GM18867 (cell line): ENCODE results near the gene CDK13.

Experiments
- ATAC-seq: cut with Tn5 transposase; IDR thresholded peaks from one replicate; pipeline ENCODE4 v1.9.1; 2021; ENCODE audit warnings: mild to moderate bottlenecking, moderate library complexity; ENCODE audit not compliant: unreplicated experiment

The CDK13 gene

GRCh38 chr7:39948956-39949928 lies 814 bp upstream of the CDK13 start:
- peak; percentile 71 for ATAC-seq

DNA sequence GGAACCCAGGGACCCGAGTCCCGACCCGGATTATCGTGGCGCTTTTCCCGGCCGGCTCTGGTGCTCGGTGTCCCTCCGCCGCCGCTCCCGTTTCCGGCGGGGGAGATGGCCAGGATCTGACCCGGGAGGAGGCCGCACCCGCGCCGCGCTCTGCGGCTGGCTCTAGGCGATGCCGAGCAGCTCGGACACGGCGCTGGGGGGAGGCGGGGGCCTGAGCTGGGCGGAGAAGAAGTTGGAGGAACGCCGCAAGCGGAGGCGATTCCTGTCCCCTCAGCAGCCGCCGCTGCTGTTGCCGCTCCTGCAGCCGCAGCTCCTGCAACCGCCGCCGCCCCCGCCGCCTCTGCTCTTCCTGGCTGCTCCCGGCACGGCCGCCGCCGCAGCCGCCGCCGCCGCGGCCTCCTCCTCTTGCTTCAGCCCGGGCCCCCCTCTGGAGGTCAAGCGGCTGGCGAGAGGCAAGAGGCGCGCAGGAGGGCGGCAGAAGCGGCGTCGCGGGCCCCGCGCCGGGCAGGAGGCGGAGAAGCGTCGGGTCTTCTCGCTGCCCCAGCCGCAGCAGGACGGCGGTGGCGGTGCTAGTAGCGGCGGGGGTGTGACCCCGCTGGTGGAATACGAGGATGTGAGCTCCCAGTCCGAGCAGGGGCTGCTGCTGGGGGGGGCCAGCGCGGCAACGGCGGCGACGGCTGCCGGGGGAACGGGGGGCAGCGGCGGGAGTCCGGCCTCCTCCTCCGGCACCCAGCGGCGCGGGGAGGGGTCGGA lies 593 bp downstream of the CDK13 start:
- ATAC-seq = no peak

DNA sequence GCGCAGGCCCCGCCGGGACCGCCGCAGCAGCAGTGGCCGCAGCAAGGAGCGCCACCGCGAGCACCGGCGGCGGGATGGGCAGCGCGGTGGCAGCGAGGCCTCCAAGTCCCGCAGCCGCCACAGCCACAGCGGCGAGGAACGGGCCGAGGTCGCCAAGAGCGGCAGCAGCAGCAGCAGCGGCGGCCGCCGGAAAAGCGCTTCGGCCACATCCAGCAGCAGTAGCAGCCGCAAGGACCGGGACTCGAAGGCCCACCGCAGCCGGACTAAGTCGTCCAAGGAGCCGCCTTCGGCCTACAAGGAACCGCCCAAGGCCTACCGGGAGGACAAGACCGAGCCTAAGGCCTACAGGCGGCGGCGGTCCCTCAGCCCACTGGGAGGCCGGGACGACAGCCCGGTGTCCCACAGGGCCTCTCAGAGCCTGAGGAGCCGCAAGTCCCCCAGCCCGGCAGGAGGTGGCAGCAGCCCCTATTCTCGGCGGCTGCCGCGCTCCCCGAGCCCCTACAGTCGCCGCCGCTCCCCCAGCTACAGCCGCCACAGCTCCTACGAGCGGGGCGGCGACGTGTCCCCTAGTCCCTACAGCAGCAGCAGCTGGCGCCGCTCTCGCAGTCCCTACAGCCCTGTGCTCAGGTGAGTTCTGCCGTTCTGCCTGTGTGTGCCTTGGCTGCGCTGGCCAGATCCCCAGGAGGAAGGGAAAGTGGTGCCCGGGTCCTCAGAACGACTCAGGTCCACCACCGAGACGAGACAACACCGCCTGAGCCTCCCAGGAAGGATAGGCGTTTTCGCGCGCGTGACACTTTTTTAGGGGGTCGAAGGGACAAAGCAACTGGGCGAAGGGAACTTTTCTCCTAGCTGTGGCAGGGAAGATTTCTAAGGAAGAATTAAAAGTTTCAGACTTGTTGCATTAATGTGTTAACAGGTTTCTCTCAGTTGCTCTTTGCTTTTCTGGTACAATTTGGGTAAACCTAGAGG lies 1.5 kb downstream of the CDK13 start:
- ATAC-seq = peak; percentile 26

DNA sequence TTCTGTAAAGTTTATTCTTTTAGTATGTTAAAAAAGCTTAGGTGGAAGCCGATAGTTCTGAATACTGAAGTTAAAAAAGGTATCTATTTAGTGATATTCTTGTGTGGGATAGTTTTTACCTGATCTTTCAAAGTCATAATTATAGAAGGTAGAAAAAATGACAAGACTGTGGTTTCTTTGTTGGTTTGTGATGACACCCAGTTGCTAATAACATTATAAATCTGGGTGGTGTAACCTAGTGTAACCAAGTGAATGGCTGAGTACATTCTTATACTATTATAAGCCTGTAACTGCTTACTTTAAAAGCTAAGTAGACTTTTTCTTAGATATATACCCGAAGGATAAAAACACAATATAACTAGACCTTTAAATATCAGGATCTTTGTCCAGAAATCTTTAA lies 2.3 kb downstream of the CDK13 start:
- ATAC-seq = no peak

- ATAC-seq = no peak
These were observed 2.7 kb downstream of the CDK13 start for GRCh38 chr7:39952803-39953202.

- no peak for ATAC-seq
These were observed 4.6 kb downstream of the CDK13 start for GRCh38 chr7:39954694-39955093.

DNA sequence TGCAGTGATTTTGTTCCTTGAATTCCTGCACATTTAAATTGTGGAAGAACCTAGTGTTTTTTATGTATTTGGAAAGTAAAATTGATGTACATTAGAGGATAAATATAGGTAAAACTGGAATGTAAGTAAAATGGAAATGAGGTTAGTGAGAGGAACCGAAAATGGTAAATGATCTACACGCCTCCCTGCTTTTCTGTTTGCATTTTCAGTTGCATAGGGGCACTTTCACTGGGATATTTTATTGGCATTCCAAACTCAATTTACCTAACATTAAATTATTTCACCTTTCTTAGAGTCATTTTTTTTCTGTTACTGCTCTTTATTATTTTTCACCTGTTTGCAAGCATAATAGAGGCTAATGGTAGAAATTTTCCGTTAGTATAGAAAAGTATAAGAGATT lies 8.0 kb downstream of the CDK13 start:
- peak; percentile 47 for ATAC-seq

DNA sequence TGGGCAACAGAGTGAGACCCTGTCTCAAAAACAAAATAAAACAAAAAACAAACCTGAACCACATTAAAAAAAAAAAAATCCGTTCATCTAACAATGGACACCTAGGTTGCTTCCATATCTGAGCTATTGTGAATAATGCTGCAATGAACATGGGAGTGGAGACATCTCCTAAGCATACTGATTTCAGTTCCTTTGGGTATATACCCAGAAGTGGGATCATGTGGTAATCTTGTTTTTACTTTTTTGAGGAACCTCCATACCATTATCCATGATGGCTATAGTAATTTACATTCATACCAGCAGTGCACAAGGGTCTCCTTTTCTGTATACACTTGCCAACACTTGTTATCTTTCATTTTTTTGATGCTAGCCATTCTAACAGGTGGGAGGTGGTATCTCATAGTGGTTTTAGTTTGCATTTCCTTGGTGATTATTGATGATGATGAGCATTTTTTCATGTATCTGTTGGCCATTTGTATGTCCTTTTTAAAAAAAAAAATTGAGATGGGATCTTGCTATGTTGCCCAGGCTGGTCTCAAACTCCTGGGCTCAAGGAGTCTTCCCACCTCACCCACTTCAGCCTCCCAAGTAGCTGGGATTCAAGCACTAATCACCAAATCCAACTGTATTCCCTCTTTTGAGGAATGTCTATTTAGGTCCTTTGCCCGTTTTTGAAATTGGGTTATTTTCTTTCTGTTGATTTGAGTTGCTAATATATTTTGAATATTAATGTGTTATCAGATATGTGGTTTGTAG lies 17.5 kb downstream of the CDK13 start:
- no peak for ATAC-seq

DNA sequence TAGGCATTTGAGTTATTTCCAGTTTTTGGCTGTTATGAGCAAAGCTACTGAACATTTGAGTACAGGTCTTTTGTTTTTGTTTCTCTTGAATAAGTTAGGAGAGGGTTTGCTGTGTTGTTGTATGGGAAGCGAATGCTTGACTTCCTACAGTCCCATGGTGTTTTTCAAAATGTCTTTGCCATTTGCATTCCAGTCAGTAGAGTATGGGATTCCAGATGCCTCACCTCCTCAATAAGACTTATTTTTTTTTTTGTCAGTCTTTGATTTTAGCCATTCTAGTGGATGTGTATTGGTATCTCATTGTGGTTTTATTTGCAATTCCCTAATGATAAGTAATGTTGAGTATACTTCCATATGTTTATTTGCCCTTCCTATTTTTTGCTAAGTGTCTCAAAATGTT lies 19.4 kb downstream of the CDK13 start:
- ATAC-seq = no peak

GRCh38 chr7:39971924-39972323 lies 21.9 kb downstream of the CDK13 start:
- ATAC-seq = peak; percentile 69

DNA sequence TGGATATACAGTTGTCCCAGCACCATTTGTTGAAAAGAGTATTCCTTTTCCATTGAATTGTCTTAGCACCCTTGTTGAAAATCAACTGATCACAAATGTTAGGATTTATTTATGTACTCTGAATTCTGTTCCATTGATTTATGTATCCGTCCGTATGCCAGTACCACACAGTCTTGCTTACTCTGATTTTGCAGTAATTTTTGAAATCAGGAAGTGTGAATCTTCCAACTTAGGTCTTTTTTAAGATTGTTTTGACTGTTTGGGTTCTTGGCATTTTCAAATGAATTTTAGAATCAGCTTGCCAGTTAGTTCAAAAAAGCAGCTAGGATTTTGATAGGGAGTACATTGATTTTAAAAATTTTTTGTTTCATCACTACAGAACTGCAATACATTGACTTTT lies 23.7 kb downstream of the CDK13 start:
- no peak for ATAC-seq

DNA sequence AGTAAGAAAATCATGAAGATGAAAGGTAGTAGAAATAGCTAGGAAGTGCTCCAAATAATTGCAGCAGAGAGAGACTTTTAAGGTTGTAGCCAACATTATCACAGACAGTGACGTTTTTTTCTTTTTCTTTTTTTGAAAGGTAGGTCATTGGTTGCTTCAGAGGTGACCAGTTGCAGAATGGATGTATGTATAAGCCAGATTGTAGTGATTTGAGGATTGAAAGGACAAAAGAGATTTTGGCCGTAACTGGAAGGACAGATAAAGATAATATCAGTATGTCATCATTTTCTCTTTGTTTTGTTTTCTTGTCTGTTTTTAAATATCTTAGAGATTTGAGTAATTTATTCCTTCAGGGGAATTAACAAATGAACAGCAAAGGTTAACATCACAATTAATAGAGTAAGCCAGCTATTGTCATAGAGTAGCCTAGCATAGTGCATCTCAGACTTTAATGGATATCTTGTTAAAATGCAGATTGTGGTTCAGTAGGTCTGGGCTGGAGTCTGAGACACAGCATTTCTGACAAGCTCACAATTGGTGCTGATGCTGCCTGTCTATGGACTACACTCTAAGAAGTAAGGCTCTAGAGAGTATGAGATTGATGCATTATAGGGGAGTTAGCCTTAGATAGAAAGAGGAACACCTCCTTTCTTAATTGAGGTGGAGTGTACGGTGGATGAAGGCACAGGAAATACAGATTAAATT lies 28.3 kb downstream of the CDK13 start:
- no peak for ATAC-seq

- ATAC-seq = no peak
These were observed 29.5 kb downstream of the CDK13 start for GRCh38 chr7:39979406-39980073.

DNA sequence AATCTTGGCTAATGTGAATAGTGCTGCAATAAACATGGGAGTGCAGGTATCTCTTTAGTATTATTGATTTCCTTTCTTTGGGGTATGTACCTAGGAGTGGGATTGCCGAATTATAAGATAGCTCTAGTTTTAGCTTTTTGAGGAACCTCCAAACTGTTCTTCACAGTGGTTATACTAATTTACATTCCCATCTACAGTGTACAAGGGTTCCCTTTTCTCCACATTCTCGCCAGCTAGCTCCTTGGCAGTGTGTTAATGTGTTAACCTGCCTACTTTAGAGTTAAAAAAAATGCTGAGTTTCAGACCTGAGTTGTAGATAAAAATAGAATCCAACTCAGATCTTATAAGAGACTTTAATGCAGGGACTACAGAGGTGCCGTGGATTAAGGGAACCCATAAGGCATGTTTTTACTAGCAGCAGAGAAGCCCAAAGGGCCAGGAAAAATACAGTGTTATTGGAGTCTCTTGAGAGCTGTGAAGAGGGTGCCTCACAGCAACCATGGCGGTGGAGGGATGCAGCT lies 35.4 kb downstream of the CDK13 start:
- no peak for ATAC-seq

DNA sequence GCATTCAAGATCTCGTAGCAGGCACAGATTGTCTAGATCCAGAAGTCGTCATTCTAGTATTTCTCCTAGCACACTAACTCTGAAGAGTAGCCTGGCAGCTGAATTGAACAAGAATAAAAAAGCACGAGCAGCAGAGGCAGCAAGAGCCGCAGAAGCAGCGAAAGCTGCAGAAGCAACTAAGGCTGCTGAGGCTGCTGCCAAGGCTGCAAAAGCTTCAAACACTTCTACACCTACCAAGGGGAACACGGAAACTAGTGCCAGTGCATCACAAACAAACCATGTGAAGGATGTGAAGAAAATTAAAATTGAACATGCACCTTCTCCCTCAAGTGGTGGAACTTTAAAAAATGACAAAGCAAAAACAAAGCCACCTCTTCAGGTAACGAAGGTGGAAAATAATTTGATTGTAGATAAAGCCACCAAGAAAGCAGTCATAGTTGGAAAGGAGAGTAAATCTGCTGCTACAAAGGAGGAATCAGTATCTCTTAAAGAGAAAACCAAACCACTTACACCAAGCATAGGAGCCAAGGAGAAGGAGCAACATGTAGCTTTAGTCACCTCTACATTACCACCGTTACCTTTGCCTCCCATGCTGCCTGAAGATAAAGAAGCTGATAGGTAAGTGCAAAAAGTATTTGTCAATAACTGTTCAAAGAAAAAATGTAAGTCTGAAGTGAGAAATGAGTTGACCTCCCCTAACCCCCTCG lies 37.7 kb downstream of the CDK13 start:
- no peak for ATAC-seq

GRCh38 chr7:40000734-40001315 lies 50.8 kb downstream of the CDK13 start:
- ATAC-seq = no peak

DNA sequence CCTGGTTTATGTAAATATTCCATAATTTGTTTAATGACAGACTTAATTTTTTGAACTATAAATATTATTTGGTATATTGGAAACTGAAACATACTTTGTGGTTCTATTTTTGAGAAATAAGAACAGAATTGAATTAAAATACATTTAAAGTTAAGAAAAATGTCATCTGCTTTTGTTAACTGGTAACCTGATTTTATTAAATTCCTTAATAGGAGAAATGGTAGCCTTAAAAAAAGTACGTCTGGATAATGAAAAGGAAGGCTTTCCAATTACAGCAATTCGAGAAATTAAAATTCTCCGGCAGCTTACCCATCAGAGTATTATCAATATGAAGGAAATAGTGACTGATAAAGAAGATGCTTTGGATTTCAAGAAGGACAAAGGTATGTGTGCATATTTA lies 51.6 kb downstream of the CDK13 start:
- ATAC-seq = no peak

DNA sequence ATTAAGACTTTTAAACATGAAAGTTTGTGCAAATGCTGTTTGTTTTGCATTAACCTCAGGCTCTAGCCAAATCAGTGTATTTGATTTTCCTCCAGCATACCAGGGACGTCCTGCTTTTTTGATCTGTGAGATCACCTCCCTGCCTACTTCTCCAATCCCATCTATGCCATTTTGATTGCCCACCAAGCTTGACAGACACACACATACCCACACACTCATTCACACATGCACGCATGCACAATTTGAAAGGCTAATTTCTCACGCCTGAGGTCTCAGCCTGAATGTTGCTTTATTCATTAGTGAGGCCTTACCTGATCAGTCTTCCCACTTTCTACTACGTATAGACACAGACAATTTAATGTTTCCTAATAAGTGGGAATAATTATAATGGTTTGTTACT lies 53.5 kb downstream of the CDK13 start:
- ATAC-seq = no peak
